MCF 10A (cell line): Measurements from ENCODE around the gene CSAG2. TPM values are rescaled to one million over a fixed set of nuclear protein-coding genes. Genes with fewer than 3 reads are reported as not detected.
"Not testable (repeated sequence)": the region's sequence is repeated elsewhere in the genome, so short reads cannot be mapped to it uniquely, and the experiment has no call there.

Experiments
- BruUV-seq: library from RNA; stranded (reverse); fragments of 400-500 nt; replicated peaks from 2 replicates; lab custom pipeline; 2021; lab: Mats Ljungman, UMichigan
- CTCF ChIA-PET: fragments of 300-600 bp; sonication (Branson Sonifier 250); formaldehyde crosslinking; extraction: SDS; loops from one replicate; lab custom pipeline; 2021; ENCODE audit warnings: antibody characterized with exemption, inconsistent platforms; lab: Yijun Ruan, JAX
- POLR2A ChIA-PET: fragments of 300-600, 350-650 bp; sonication (Branson Sonifier 250); formaldehyde crosslinking; extraction: SDS; loops from one replicate; lab custom pipeline; 2020; ENCODE audit warnings: antibody characterized with exemption, inconsistent platforms; lab: Yijun Ruan, JAX
- DNase-seq: peaks from one replicate; pipeline ENCODE4 v3.0.0-alpha.2; 2018; ENCODE audit not compliant: unreplicated experiment
- H3K27ac Mint-ChIP-seq: one replicate; pipeline ENCODE4 v1.8.0; 2022; ENCODE audit warnings: mild to moderate bottlenecking, low read depth, mixed read lengths; ENCODE audit not compliant: unreplicated experiment
- H3K27me3 Mint-ChIP-seq: one replicate; pipeline ENCODE4 v1.8.0; 2022; ENCODE audit warnings: mixed read lengths; ENCODE audit not compliant: insufficient read depth, unreplicated experiment
- H3K36me3 Mint-ChIP-seq: one replicate; pipeline ENCODE4 v1.8.0; 2022; ENCODE audit warnings: mild to moderate bottlenecking, moderate library complexity, mixed read lengths; ENCODE audit not compliant: insufficient read depth, unreplicated experiment
- H3K4me1 Mint-ChIP-seq: one replicate; pipeline ENCODE4 v1.8.0; 2022; ENCODE audit warnings: mixed read lengths; ENCODE audit not compliant: insufficient read depth, unreplicated experiment
- H3K4me3 Mint-ChIP-seq: one replicate; pipeline ENCODE4 v1.8.0; 2022; ENCODE audit warnings: mild to moderate bottlenecking, moderate library complexity, mixed read lengths; ENCODE audit not compliant: unreplicated experiment
- H3K9me3 Mint-ChIP-seq: one replicate; pipeline ENCODE4 v1.8.0; 2022; ENCODE audit warnings: mixed read lengths; ENCODE audit not compliant: unreplicated experiment
- CTCF ChIP-seq: fragments of 200-600 bp; IDR thresholded peaks from one replicate; pipeline ENCODE4 v1.8.0; 2022; ENCODE audit warnings: antibody characterized with exemption, mild to moderate bottlenecking; ENCODE audit not compliant: unreplicated experiment
- intact Hi-C: fragments of 100-400 bp; cut with micrococcal nuclease; formaldehyde crosslinking; loops from 2 replicates; pipeline ENCODE4 v1.14.1; 2022
- total RNA-seq: library from RNA; stranded (reverse); gene quantifications from 2 replicates; pipeline ENCODE4 v1.2.3, GENCODE V29; 2022

Gene CSAG2
- total RNA-seq, 1 experiment from 2014 or later = not detected

GRCh38 chrX:152725409-152725808 lies 16.3 kb upstream of the CSAG2 start:
- BruUV-seq = no TSS peak
- Mint-ChIP-seq H3K36me3 (no peaks in the 10 kb centered on the region), H3K4me3 (no peak overlapping the region), H3K27ac (no peak overlapping the region), H3K4me1 (no peaks in the 10 kb centered on the region), H3K9me3 (no peaks in the 10 kb centered on the region), H3K27me3 (no peaks in the 10 kb centered on the region)
- ChIA-PET POLR2A (no interaction called here), CTCF (no interaction called here)
- DNase-seq = no peak
- intact Hi-C loops = no loop called here
- no peak for TF ChIP-seq CTCF

GRCh38 chrX:152713815-152714787 lies 5.0 kb upstream of the CSAG2 start, which contains the start of gene MAGEA2B:
Gene MAGEA2B (plus strand): TSS chrX:152714628. CDS start chrX:152717107, 2,479 bp downstream.
- DNase-seq, H3K36me3 Mint-ChIP-seq, H3K4me3 Mint-ChIP-seq, BruUV-seq, intact Hi-C loops, POLR2A ChIA-PET, H3K9me3 Mint-ChIP-seq, H3K4me1 Mint-ChIP-seq, H3K27ac Mint-ChIP-seq, H3K27me3 Mint-ChIP-seq, CTCF ChIA-PET: not testable (repeated sequence)

GRCh38 chrX:152713195-152713594 lies 4.1 kb upstream of the CSAG2 start:
- DNase-seq, POLR2A ChIA-PET: not testable (repeated sequence)

GRCh38 chrX:152706500-152706899 lies 2.6 kb downstream of the CSAG2 start:
- H3K27me3 Mint-ChIP-seq, H3K36me3 Mint-ChIP-seq, H3K9me3 Mint-ChIP-seq, H3K4me3 Mint-ChIP-seq, CTCF ChIA-PET, intact Hi-C loops, H3K27ac Mint-ChIP-seq, H3K4me1 Mint-ChIP-seq, DNase-seq, POLR2A ChIA-PET, BruUV-seq: not testable (repeated sequence)

More at GRCh38 chrX:152713195-152713594, 4.1 kb upstream of the CSAG2 start:
- BruUV-seq, H3K27me3 Mint-ChIP-seq, H3K4me1 Mint-ChIP-seq, CTCF ChIA-PET, H3K27ac Mint-ChIP-seq, H3K36me3 Mint-ChIP-seq, intact Hi-C loops, H3K9me3 Mint-ChIP-seq, H3K4me3 Mint-ChIP-seq: not testable (repeated sequence)

- intact Hi-C loops, DNase-seq, H3K36me3 Mint-ChIP-seq, H3K9me3 Mint-ChIP-seq, H3K27me3 Mint-ChIP-seq, H3K27ac Mint-ChIP-seq, BruUV-seq, CTCF ChIA-PET, H3K4me3 Mint-ChIP-seq, H3K4me1 Mint-ChIP-seq, POLR2A ChIA-PET: not testable (repeated sequence)
These were observed 8.7 kb downstream of the CSAG2 start for GRCh38 chrX:152700390-152700789.

GRCh38 chrX:152697952-152698931 lies 10.8 kb downstream of the CSAG2 start, which contains the start of gene MAGEA3:
Gene MAGEA3 (plus strand): TSS chrX:152698794. CDS start chrX:152700833, 2,039 bp downstream.
- BruUV-seq, H3K36me3 Mint-ChIP-seq, H3K27me3 Mint-ChIP-seq, DNase-seq, H3K4me1 Mint-ChIP-seq, H3K27ac Mint-ChIP-seq, intact Hi-C loops, POLR2A ChIA-PET, CTCF ChIA-PET, H3K9me3 Mint-ChIP-seq, H3K4me3 Mint-ChIP-seq: not testable (repeated sequence)

- intact Hi-C loops, H3K27ac Mint-ChIP-seq, BruUV-seq, H3K4me3 Mint-ChIP-seq, H3K4me1 Mint-ChIP-seq, DNase-seq, H3K36me3 Mint-ChIP-seq, POLR2A ChIA-PET, H3K27me3 Mint-ChIP-seq, CTCF ChIA-PET, H3K9me3 Mint-ChIP-seq: not testable (repeated sequence)
These were observed 28.1 kb downstream of the CSAG2 start for GRCh38 chrX:152681012-152681411.

GRCh38 chrX:152674652-152675051 lies 34.4 kb downstream of the CSAG2 start:
- intact Hi-C loops, CTCF ChIA-PET, H3K36me3 Mint-ChIP-seq, BruUV-seq, POLR2A ChIA-PET, H3K27ac Mint-ChIP-seq, H3K4me3 Mint-ChIP-seq, H3K27me3 Mint-ChIP-seq, DNase-seq, H3K9me3 Mint-ChIP-seq, H3K4me1 Mint-ChIP-seq: not testable (repeated sequence)
